ENCODE data around the gene IL22RA2.
A peak's percentile ranks its signal among the peaks of the same experiment; 100 is the strongest.

Gene IL22RA2

DNA sequence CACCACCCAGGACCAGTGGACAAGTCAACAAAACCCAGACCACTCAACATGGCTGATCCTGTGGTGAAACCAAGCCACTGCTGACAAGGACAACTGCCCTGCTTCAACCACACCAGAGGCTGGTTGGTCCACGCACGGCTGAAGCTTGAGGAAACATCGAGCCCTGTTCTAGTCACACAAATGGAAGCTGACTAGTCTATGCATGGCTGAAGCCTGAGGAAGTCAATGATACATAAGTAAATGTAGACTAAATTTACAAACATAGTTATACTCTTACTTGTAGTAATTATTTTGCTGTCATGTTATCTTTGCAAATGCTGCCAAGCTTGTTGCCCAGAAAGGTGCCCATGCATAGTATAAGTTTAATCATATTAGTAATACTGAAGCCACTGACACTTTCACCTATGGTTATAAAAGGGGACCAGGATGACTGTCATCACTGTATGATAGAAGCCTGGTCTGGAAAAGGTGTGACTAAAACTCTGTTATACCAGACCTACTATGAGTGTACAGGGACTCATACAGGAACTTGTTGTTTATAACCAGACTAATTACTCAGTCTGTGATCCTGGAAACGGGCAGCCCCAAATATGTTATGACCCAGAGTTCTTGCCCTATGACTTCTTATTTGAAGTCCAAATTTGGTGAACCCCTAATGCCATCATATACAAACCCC is 5.6 kb downstream of the IL22RA2 start:
- no peak for FAIRE-seq

DNA sequence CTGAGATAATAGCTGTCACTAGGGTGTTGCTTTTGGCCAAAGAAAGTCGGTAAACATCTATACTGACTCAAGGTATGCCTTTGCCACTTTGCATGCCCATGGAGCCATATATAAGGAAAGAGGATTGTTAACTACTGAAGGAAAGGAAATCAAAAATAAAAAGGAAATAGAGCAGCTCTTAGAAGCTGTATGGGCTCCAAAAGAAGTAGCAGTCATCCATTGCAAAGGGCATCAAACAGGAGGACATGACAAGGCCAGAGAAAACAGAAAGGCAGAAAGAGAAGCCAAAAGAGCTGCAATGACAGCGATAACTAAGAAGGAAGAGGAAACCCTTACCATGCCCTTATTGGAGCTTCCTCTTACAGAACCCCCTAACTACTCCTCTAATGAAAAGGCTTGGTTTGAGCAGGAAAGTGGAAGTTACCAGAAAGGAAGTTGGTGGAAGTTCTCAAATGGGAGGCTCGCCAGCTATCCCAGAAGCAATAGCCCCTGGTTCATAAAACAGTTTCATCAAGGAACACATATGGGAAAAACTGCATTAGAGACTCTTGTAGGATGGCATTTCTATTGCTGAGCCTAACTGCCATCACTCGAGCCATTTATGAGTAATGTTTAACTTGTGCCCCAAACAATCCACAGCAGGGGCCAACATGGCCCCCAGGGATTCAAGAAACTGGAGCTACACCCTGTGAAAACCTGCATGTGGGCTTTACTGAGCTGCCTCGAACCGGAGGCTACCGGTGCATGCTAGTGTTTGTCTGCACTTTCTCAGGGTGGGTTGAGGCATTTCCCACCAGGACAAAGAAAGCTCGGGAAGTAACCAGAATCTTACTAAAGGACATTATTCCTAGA is 7.0 kb downstream of the IL22RA2 start:
- DNase-seq (ENCODE audit: low spot score) (no peak), FAIRE-seq (no peak)

More for the DNA sequence above, 5.6 kb downstream of the IL22RA2 start:
- no peak for DNase-seq (ENCODE audit: low spot score)

DNA sequence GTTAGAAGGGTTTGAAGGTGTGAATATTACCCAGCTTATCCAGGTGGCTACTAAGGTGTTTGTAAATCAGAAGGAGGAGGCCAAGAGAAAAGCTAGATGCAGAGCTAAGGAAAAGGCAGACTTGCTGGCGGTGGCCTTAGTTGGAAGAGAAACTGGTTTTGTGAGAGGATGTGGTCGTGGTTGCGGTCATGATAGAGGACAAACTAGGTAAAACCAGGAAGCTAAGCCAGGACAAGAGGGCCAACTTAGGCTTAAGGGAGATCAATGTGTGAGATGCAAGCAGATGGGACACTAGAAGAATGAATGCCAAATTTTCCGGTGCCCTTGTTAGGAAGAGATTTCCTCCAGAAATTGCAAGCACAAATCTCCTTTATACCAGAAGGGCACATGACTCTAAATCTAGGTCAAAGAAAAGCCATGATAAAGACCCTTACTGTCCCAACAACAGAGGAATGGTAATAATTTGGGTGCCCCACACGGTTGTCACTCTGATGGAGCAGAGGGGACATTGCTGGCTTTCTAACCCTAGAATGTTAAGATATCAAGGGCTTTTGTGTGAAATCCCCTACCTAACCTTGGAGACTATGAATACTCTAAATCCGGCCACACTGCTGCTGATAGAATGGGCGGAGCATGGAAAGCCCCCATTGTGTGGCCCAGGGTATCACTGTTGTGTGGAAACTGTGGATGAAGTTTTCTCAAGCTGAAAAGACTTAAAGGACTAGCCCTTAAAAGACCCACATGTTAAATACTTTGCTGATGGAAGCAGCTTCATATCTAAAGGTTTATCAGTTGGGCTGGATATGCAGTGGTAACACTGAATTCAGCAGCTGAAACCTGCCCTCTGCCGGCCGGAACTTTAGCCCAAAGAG is 7.8 kb downstream of the IL22RA2 start:
- DNase-seq (ENCODE audit: low spot score): no peak
- no peak for FAIRE-seq

DNA sequence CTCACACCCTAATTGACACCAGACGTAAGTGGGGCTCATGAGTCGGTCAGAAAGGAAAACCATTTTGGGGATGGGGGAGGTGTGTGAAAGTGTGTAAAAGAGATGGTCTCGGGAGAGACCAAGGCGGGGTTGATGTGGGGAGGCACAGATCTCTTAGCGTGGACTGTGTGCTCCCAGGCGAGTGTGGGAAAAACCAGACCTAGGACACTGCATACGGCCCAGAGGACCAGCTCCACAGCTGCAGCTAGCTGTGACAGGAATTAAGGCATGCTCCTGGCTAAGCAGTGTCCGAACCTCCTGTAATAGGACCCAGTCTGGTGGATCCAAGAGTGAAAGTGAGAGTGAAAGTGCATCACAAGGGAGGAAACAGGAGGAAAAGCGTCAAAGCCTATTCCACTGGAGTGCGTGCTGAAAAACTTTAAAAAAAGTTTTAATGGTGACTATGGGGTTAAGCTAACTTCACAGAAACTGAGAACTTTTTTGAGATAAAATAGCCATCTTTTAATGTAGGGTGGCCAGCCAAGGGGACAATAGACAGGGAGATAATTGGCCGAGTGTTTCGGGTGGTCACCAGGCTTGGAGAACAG is 9.6 kb downstream of the IL22RA2 start:
- no peak for FAIRE-seq
- DNase-seq (ENCODE audit: low spot score): no peak

DNA sequence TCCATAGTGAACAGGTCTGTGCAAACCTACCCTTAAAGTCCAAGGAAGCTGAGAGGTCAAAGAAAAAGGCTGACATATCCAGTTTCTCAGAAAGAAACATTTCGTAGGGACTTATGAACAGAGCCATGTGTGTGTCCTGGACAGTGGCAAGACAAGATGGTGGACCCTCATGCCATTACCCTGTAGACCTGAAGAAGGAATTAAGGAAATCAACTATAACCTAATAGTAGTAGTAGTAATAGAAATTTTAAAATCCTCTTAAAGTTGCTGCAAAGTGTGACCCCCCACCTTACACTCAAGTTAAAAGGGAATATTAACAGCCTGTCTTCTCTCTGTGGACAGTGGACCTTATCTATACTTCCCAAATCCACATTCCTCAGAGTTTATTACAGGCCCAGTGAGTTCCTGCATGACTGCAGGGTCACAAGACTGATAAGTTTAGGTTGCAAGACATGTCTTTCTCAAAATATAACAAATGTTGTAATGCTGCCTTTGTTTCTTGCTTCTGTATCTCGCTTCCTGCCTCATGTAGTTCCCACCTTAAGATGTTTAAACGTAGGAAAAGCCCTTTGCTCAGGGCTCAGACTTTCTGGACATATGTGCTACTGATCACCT is 10.6 kb downstream of the IL22RA2 start:
- FAIRE-seq (no peak), DNase-seq (ENCODE audit: low spot score) (no peak)

DNA sequence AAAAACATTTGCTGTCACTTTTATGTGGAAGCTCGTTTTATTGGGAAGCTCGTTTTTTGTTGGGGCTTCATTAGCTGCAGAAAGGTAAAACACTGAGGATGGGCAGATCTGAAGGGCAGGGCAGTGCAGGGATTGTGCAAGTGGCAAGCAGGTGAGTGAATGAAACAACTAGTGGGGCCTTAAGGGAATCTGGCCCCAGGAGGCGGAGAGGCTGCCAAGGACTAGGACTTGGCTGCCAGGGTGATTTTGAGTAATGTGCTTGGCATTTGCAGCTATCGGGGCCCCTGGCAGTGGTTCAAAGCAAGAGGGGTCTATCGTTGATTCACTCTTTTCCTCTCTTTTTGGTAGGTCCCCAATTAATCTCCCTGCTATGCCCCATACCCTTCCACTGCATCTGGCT is 11.5 kb downstream of the IL22RA2 start:
- FAIRE-seq (no peak), DNase-seq (ENCODE audit: low spot score) (no peak)

DNA sequence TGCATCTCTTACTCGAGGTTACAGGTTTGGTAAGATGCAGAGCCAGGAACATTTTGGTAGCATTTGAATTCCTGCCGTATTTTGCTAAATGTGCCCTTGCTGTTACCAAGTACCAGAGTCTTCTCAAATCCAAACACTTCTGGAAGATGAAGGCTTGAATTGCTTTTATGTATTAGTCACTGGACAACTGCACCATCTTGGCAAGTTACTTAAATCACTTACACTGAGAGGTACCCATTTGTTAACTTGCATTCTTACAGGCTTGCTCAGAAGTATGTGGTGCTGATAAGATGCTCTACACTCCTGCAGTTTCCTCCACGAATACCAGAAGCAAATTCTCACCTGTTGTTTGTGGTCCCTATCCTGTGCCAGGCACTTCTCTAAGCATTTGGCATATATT is 12.7 kb downstream of the IL22RA2 start:
- FAIRE-seq: no peak
- DNase-seq (ENCODE audit: low spot score): peak; percentile 16

DNA sequence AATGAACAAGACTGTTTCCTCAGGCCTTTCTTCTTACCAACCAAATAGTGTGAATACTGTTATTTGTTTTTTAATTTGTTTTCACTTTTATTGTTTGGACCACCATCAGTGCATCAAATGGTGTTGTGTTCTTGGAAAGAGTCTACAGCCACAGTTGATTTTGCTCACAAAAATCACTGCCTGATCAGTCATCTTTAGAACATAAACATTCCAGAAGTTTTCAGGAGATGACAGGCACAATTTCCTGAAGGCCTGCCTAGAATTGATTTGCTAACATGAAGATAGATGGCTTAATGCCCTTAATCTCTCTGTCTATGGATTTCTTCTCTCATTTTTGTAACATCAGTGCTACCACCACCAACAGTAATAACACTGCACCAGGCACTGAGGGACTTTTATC is 13.5 kb downstream of the IL22RA2 start:
- DNase-seq (ENCODE audit: low spot score) (no peak), FAIRE-seq (no peak)

DNA sequence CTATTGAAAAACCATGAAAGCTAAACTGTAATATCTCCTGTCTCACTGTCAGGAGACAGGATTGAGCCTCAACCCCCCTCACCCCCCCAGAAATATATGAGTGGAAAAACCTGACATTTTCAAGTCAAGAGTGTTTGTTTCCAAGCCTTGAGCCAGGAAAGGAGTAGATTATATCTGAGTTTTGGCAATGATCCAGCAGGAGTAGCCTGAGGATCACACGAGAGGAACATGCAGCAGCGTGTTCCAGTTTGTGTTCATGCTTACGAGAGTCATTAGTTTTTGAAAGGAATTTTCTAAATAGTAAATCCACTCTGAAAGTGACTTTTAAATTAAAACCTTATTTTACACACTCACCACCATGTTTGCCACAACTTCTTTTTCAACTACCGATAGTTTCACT is 15.8 kb downstream of the IL22RA2 start:
- no peak for DNase-seq (ENCODE audit: low spot score)
- FAIRE-seq: no peak

DNA sequence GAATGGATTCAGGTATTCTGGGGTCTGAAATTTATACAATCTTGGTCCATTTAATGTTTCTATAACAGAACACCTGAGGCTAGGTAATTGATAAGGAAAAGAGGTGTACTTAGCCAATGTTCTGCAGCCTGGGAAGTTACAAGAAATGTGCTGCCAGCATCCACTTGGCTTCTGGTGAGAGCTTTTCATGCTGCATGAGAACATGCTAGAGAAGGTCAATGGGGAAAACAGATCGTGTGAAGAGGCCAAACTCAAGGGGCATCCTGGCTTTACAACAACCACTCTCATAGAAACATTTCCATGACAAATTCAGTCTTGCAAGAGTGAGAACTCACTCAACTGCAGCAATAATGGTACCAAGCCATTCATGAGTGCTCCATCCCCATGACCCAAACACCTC is 16.8 kb downstream of the IL22RA2 start:
- no peak for FAIRE-seq

DNA sequence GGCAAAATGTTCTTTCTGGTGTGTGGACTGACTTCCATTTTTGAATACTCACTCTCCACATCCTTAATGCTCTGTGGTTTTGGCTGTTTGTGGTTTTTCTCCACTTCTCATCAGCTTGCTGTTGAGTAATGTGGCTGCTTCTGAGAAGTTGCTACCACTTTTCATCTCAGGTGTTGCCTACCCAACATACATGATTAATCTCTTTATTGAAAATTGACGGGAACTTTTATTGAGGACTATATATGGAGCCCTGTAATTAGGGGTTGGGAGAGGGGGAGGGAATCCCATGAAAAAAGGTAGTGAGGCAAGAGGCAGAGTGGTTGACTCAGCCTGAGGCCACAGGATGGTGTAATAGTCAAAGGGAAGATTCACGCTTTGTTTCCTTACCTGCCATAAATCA is 17.6 kb downstream of the IL22RA2 start:
- DNase-seq (ENCODE audit: low spot score) (peak; percentile 42), FAIRE-seq (peak; percentile 72)

More for the DNA sequence above, 16.8 kb downstream of the IL22RA2 start:
- DNase-seq (ENCODE audit: low spot score): no peak

DNA sequence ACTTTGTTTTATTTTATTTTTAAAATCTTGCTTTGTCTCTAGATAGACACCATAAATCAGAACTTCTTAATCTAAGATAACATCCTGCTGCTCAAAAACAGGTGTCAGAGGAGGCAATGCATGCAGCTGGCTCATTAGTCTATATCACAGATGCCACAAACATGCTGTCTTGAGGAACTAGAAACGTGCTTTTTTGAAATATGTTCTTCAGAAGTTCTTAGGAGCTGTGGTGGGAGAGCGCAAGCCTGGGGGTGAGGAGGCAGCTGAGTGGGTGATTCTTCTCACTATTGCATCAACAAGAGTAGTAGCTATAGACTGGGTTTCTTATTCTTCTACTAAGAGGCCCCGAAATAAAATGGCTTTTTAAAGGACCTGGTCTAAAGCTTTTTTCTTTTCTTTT is 23.4 kb downstream of the IL22RA2 start:
- no peak for DNase-seq (ENCODE audit: low spot score)
- no peak for FAIRE-seq

DNA sequence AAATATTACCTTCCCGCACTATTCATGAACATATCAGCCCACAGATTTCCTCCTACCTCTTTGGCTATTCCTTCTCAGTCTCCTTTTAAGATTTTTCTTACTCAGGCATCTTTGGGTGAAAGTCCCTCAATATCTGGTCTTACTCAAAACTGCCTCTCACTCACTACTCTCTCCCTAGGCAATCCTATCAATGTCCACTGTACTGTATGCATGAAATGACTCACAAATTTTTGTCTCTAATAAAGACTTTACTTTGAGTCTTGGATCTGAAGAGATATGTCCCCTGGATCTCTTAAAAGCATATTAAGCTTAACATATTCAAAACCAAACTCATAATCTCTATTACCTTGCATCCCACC is 24.4 kb downstream of the IL22RA2 start:
- FAIRE-seq: no peak

DNA sequence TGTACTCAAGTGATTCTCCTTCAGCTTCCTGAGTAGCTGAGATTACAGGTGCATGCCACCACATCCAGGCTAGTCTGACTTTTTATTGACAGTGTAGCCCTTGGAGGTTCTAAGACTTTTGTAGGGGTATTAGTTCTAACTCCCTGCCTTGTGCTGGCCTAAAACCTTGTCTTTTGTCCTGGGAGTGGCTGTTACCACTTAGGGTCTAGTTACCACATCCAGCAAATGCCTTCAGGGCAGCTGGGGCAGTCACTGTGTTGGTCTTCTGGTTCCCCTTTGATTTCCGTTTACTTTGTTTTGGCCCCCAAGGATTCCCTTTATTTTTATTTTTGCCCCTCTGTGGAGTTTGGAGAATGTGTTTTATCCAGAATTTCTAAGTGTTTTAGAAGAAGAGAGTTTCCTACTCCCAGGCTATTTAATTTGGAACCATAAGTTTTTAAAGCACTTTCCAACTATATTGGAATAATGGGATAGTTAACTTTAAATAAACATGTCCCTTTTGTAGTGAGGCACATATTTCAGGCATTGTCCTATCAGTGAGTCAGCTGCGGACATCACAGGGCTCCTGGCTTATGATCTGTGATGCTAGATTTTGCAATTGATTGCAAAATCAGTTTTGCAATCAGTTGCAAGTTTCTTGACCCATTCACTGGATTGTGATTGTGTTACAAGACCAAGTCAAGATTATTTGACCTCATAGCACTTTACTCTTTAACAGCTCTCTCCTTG is 25.0 kb downstream of the IL22RA2 start:
- DNase-seq (ENCODE audit: low spot score) (no peak), FAIRE-seq (no peak)

More for the DNA sequence above, 24.4 kb downstream of the IL22RA2 start:
- no peak for DNase-seq (ENCODE audit: low spot score)

DNA sequence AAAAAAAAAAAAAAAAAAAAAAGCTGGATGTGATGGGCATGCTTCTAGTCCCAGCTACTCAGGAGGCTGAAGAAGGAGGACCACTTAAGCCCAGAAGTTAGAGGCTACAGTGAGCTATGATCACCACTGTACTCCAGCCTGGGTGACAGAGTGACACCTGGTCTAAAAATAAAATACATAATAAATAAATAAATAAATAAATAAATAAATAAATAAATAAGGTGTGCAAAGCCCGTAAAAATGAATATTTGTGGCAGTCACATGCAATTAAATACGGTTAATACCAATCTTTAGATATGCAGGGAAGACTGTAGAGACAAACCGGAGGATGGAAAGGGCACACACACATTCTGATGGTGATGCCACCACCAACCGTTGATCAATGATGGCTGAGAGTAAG is 26.2 kb downstream of the IL22RA2 start:
- DNase-seq (ENCODE audit: low spot score) (no peak), FAIRE-seq (no peak)

DNA sequence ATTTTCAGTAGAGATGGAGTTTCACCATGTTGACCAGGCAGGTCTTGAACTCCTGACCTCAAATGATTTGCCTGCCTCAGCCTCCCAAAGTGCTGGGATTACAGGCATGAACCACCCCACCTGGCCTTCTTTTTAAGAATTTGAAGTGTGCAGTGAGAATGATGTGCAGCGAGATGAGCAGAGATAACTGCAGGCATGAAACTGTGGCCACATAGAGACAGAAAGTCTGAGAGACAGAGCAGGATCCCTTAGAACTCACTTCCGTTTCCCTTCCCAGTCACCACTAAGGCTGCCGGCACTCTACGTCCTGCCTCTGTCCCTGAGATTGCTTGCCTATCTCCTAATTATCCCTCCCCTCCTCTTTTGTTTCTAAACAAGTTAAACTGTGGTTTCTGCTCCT is 27.2 kb downstream of the IL22RA2 start:
- FAIRE-seq: no peak
- no peak for DNase-seq (ENCODE audit: low spot score)

DNA sequence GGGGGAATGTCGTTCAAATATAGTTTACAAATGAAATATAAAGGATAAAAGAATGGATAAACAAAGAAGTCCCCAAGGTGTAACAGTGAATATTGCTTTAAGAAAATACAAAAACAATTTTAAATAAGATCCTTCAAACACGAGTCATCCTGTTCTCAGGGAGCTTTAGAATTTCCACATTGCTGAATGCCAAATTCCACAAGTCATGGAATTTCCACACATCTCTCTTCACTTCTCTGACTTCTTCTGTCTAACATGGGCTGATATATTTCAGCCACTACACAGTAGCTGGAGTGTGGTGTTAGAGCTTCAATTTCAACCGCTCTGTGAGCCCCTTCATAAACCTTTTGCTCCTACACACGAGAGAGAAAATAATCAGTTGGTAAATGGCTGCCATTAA is 28.0 kb downstream of the IL22RA2 start:
- no peak for FAIRE-seq
- no peak for DNase-seq (ENCODE audit: low spot score)

DNA sequence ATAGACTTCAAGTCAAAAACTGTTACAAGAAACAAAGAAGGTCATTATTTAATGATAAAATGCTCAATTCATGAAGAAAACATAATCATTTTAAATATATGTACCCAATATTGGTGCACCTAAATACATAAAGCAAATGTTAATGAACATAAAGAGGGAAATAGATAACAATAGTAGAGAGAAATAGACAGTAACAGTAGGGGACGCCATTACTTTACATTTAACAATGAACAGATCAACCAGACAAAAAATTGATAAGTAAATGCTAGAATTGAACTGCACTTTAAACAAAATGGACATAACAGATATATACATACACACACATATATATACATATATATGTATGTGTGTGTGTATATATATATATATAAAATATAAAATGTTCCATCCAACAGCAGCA is 37.4 kb downstream of the IL22RA2 start:
- DNase-seq (ENCODE audit: low spot score): no peak

DNA sequence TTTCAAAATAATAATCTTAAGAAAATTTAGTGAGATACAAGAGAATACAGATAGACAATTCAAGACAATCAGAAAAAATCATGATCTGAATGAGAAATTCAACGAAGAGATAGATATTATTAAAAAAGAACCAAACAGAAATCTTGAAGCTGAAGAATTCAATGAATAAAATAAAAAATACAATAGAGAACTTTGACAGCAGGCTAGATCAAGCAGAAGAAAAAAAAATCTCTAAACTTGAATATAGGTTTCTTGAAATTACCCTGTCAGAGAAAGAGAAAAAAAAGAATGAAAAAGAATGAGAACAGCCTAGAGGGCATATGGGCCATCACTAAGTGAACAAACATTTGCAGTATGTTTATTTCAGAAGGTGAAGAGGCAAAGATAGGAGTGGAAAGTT is 39.0 kb downstream of the IL22RA2 start:
- no peak for FAIRE-seq
- DNase-seq (ENCODE audit: low spot score): no peak

More for the DNA sequence above, 37.4 kb downstream of the IL22RA2 start:
- no peak for FAIRE-seq

DNA sequence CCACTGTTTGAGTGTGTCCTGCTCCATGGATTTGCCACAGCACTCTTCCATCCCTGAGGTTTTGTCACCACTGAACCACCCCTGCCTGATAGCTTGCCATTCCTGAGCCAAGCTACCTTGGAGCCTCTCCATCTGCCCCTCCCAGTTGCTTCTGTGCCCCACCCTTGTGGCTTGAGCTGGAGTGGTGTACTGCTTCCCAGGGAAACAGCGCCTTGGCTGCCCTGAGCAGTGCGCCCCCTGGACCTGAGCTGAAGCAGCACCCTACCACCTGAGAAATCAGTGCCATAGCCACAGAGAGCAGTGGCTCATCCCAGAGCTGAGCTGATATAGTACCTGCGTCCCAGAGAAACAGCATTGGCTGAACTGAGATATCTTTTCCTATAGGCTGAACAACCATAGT is 40.3 kb downstream of the IL22RA2 start:
- DNase-seq (ENCODE audit: low spot score) (no peak), FAIRE-seq (no peak)

Measured in RCC 7860 (cell line).